Right ventricle myocardium inferior (tissue), 1 donor: ENCODE measurements around the gene CDK5. TPM values are rescaled to one million over a fixed set of nuclear protein-coding genes. Genes with fewer than 3 reads are reported as not detected.

ENCODE experiments used
- ATAC-seq: fragments of 200-7000 bp; cut with Tn5 transposase; one replicate; pipeline ENCODE4 v1.9.1; 2020; ENCODE audit warnings: mild to moderate bottlenecking, moderate library complexity
- DNase-seq: peaks from one replicate; pipeline ENCODE4 v3.0.0; 2021; ENCODE audit errors: missing footprints
- intact Hi-C: fragments of 100-400 bp; cut with DNase I; formaldehyde crosslinking; loops from one replicate; pipeline ENCODE4 v1.11.0; 2022
- total RNA-seq: library from RNA; stranded (reverse); fragmentation: NEBNext Ultra II Directional; extraction: Animal tissue kit (Norgen Biotek cat#: 25700); gene quantifications from one replicate; pipeline ENCODE4 v1.2.1, GENCODE V29; 2021
- donor health status: DM: no; HTN: yes; CAD: no; lungs with severe emphysema.

The CDK5 gene
- total RNA-seq, 1 donor from 2014 or later, result 6.7 TPM

- intact Hi-C loops, result no loop called here
- ATAC-seq (no peak), DNase-seq (peak; percentile 56)
Measured at GRCh38 chr7:151088019-151088855, 30.5 kb upstream of the CDK5 start.

GRCh38 chr7:151087245-151088018, 29.7 kb upstream of the CDK5 start:
- peak; percentile 79 for DNase-seq
- peak; percentile 69 for ATAC-seq
- intact Hi-C loops, result loop anchor here (2.0 kb wide), 1 partner anchor 139 kb away; the partner anchor contains the start of gene ABCF2

GRCh38 chr7:151086802-151087244, 29.1 kb upstream of the CDK5 start:
- no peak for ATAC-seq
- intact Hi-C loops, result loop anchor here (2.0 kb wide), 1 partner anchor 140 kb away; the partner anchor contains the start of gene ABCF2
- DNase-seq, result peak; percentile 79

- ATAC-seq, result peak; percentile 66
- peak; percentile 94 for DNase-seq
- intact Hi-C loops, result loop anchor here (2.0 kb wide), 1 partner anchor 141 kb away; the partner anchor contains the start of gene ABCF2
Measured at GRCh38 chr7:151085691-151086620, 28.3 kb upstream of the CDK5 start, which contains the start of gene AGAP3. TSS of gene AGAP3 (plus strand) at chr7:151086475. CDS start at chr7:151086742, 267 bp downstream.

- intact Hi-C loops, result no loop called here
- ATAC-seq (no peak), DNase-seq (peak; percentile 34)
Measured at GRCh38 chr7:151085329-151085690, 27.6 kb upstream of the CDK5 start.

- no peak for ATAC-seq
- no peak for DNase-seq
- intact Hi-C loops, result loop anchor here (2.0 kb wide), 1 partner anchor 25 kb away; the partner anchor contains the start of gene SLC4A2
Measured at GRCh38 chr7:151083824-151084160, 26.1 kb upstream of the CDK5 start.

- DNase-seq (peak; percentile 95), ATAC-seq (peak; percentile 27)
- intact Hi-C loops, result loop anchor here (2.0 kb wide), 1 partner anchor 24 kb away; the partner anchor contains the start of gene SLC4A2
Measured at GRCh38 chr7:151083071-151083823, 25.6 kb upstream of the CDK5 start, which contains the start of gene TMUB1. TSS of gene TMUB1 (minus strand) at chr7:151083493. CDS start at chr7:151082563, 930 bp downstream.

- ATAC-seq (no peak), DNase-seq (peak; percentile 64)
- intact Hi-C loops, result loop anchor here (2.0 kb wide), 1 partner anchor 24 kb away; the partner anchor contains the start of gene SLC4A2
Measured at GRCh38 chr7:151082141-151083070, 24.7 kb upstream of the CDK5 start.

GRCh38 chr7:151081170-151082101, 23.7 kb upstream of the CDK5 start:
- intact Hi-C loops, result loop anchor here (2.0 kb wide), 1 partner anchor 23 kb away; the partner anchor contains the start of gene SLC4A2
- DNase-seq (peak; percentile 73), ATAC-seq (peak; percentile 5)

GRCh38 chr7:151080522-151081169, 22.9 kb upstream of the CDK5 start, which contains the start of gene FASTK:
TSS of gene FASTK (minus strand) at chr7:151080809. CDS start at chr7:151080766, 43 bp downstream.
- ATAC-seq (peak; percentile 84), DNase-seq (peak; percentile 97)
- intact Hi-C loops, result no loop called here

GRCh38 chr7:151080067-151080521, 22.4 kb upstream of the CDK5 start:
- DNase-seq (peak; percentile 74), ATAC-seq (peak; percentile 8)
- intact Hi-C loops, result no loop called here

- DNase-seq (peak; percentile 66), ATAC-seq (no peak)
- intact Hi-C loops, result no loop called here
Measured at GRCh38 chr7:151079199-151079910, 21.7 kb upstream of the CDK5 start.

GRCh38 chr7:151078233-151079040, 20.7 kb upstream of the CDK5 start:
- intact Hi-C loops, result no loop called here
- ATAC-seq (no peak), DNase-seq (peak; percentile 62)
